ENCODE data around the gene PHTF1.

GRCh38 chr1:113677250-113678158, 81.8 kb downstream of the PHTF1 start:
- TF ChIP-seq, protein P1, sequence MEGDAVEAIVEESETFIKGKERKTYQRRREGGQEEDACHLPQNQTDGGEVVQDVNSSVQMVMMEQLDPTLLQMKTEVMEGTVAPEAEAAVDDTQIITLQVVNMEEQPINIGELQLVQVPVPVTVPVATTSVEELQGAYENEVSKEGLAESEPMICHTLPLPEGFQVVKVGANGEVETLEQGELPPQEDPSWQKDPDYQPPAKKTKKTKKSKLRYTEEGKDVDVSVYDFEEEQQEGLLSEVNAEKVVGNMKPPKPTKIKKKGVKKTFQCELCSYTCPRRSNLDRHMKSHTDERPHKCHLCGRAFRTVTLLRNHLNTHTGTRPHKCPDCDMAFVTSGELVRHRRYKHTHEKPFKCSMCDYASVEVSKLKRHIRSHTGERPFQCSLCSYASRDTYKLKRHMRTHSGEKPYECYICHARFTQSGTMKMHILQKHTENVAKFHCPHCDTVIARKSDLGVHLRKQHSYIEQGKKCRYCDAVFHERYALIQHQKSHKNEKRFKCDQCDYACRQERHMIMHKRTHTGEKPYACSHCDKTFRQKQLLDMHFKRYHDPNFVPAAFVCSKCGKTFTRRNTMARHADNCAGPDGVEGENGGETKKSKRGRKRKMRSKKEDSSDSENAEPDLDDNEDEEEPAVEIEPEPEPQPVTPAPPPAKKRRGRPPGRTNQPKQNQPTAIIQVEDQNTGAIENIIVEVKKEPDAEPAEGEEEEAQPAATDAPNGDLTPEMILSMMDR (IDR thresholded peaks at IDR 0.05; ENCODE audit: low read depth, low read length), result peak; percentile 19
- no peak for TF ChIP-seq POLR2A (IDR thresholded peaks at IDR 0.05; ENCODE audit: extremely low read depth, insufficient read length)

All from NB4 (cell line).